ENCODE results near the gene CCN2. TPM values are rescaled to one million over a fixed set of nuclear protein-coding genes. Genes with fewer than 3 reads are reported as not detected.

Gene CCN2
- total RNA-seq, 1 experiment from 2014 or later, result 44.1 TPM

- no peaks in the 10 kb centered on the region for H3K23me2 ChIP-seq (ENCODE audit: insufficient read length, low read depth, low read length, poor library complexity, severe bottlenecking)
- H3K14ac ChIP-seq (ENCODE audit: insufficient read depth, low read length), result no peak overlapping the region
- H3K4me3 Mint-ChIP-seq, result no peak overlapping the region
- H3K36me3 Mint-ChIP-seq (ENCODE audit: insufficient read depth in 1 of 3, low read depth in 3 of 3), result peaks cover 0 to 2% (median 2%) of the 10 kb centered on the region in 3 experiments; a peak in 2 of 7 replicates
- no peak overlapping the region for H3K4ac ChIP-seq (ENCODE audit: low read depth, low read length)
- H3K9ac ChIP-seq (ENCODE audit: extremely low read depth, insufficient read length, low read length), result no peak overlapping the region
- H4K5ac ChIP-seq (ENCODE audit: insufficient read length, low read depth, low read length), result no peak overlapping the region
- no peak overlapping the region for H3T11ph ChIP-seq (ENCODE audit: low read length)
- H3K79me2 ChIP-seq (ENCODE audit: insufficient read depth, low read length), result no peaks in the 10 kb centered on the region
- H2BK120ac ChIP-seq (ENCODE audit: low read depth, low read length, poor library complexity, severe bottlenecking), result no peak overlapping the region
- no peaks in the 10 kb centered on the region for H3K4me1 ChIP-seq (ENCODE audit: insufficient read depth, low read length)
- no peak overlapping the region; a peak in 1 of 7 replicates for H3K27ac Mint-ChIP-seq
- no peaks in the 10 kb centered on the region for H3K79me1 ChIP-seq (ENCODE audit: insufficient read depth, low read depth, low read length, poor library complexity, severe bottlenecking)
- TF ChIP-seq, protein P1, sequence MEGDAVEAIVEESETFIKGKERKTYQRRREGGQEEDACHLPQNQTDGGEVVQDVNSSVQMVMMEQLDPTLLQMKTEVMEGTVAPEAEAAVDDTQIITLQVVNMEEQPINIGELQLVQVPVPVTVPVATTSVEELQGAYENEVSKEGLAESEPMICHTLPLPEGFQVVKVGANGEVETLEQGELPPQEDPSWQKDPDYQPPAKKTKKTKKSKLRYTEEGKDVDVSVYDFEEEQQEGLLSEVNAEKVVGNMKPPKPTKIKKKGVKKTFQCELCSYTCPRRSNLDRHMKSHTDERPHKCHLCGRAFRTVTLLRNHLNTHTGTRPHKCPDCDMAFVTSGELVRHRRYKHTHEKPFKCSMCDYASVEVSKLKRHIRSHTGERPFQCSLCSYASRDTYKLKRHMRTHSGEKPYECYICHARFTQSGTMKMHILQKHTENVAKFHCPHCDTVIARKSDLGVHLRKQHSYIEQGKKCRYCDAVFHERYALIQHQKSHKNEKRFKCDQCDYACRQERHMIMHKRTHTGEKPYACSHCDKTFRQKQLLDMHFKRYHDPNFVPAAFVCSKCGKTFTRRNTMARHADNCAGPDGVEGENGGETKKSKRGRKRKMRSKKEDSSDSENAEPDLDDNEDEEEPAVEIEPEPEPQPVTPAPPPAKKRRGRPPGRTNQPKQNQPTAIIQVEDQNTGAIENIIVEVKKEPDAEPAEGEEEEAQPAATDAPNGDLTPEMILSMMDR (conservative IDR thresholded peaks at IDR 0.05), result no peak
- no peaks in the 10 kb centered on the region for H3K9me3 ChIP-seq (ENCODE audit: control insufficient read depth, low read depth, low read length)
- no peak overlapping the region for H2BK20ac ChIP-seq (ENCODE audit: low read depth, low read length, poor library complexity, severe bottlenecking)
- no peak overlapping the region for H2BK12ac ChIP-seq (ENCODE audit: insufficient read length, low read depth, low read length)
- H2BK5ac ChIP-seq (ENCODE audit: insufficient read length, low read length), result no peak overlapping the region
- H4K20me1 ChIP-seq (ENCODE audit: control insufficient read depth, insufficient read depth, insufficient read length), result no peaks in the 10 kb centered on the region
- peaks cover 2% of the 10 kb centered on the region in 2 experiments; a peak in 3 of 4 replicates for H3K4me1 Mint-ChIP-seq
- no CpG with 5 or more reads among the region's 7 CpGs for WGBS (ENCODE audit: extremely low coverage, insufficient read length, low lambda C conversion rate)
- H3K27ac ChIP-seq (ENCODE audit: insufficient read length, low read depth, low read length), result no peak overlapping the region
- no peaks in the 10 kb centered on the region; the same call in 1 of the 2 replicates for H3K27me3 ChIP-seq (ENCODE audit: insufficient read depth, low read length)
- H2BK15ac ChIP-seq (ENCODE audit: low read depth, low read length), result no peak overlapping the region
- no peak overlapping the region for H4K91ac ChIP-seq (ENCODE audit: insufficient read length, low read depth, low read length)
- H3K9me3 Mint-ChIP-seq, result no peaks in the 10 kb centered on the region
- no peak overlapping the region for H2AK5ac ChIP-seq (ENCODE audit: insufficient read length, low read length)
- no peak overlapping the region for H3K18ac ChIP-seq (ENCODE audit: insufficient read length, low read depth, low read length)
- no peaks in the 10 kb centered on the region for H3K27me3 Mint-ChIP-seq (ENCODE audit: low read depth)
- H3K23ac ChIP-seq (ENCODE audit: insufficient read length, low read depth, low read length), result no peak overlapping the region
- no peak overlapping the region for H3K56ac ChIP-seq (ENCODE audit: insufficient read length, low read depth, low read length)
- no peak overlapping the region for H2AFZ ChIP-seq (ENCODE audit: low read length)
- H3K4me2 ChIP-seq (ENCODE audit: insufficient read depth, insufficient read length, low read length), result no peak overlapping the region
- no peak for DNase-seq
- no peak overlapping the region for H4K8ac ChIP-seq (replicated peaks; ENCODE audit: insufficient read length, low read depth, low read length)
These were observed 46.4 kb upstream of the CCN2 start for GRCh38 chr6:131997429-131998153.

Measured in H9 (cell line).